Karpas-422 (cell line): ENCODE data around the gene PITPNC1. TPM values are rescaled to one million over a fixed set of nuclear protein-coding genes. Genes with fewer than 3 reads are reported as not detected.

Experiments
- DNase-seq: peaks from one replicate; pipeline ENCODE4 v3.0.0-alpha.2; 2015
- H2AFZ ChIP-seq: fragments of 200-600 bp; sonication (generic); 2 replicates; pipeline ENCODE4 v1.6.1; 2014; ENCODE audit warnings: antibody characterized with exemption, low read length, mixed read lengths
- H3K27ac ChIP-seq: fragments of 200-600 bp; sonication (generic); 2 replicates; pipeline ENCODE4 v1.5.1; 2014; ENCODE audit warnings: mild to moderate bottlenecking, low read length, moderate library complexity
- H3K27me3 ChIP-seq: fragments of 200-600 bp; sonication (generic); 2 replicates; pipeline ENCODE4 v1.6.1; 2014; ENCODE audit warnings: low read length, mixed read lengths
- H3K36me3 ChIP-seq: fragments of 200-600 bp; sonication (generic); 2 replicates; pipeline ENCODE4 v1.6.1; 2014; ENCODE audit warnings: low read length, mixed read lengths; ENCODE audit not compliant: insufficient read depth
- H3K4me1 ChIP-seq: fragments of 200-600 bp; sonication (generic); 2 replicates; pipeline ENCODE4 v1.6.1; 2014; ENCODE audit warnings: mild to moderate bottlenecking, low read length, mixed read lengths
- H3K4me2 ChIP-seq: fragments of 200-600 bp; sonication (generic); 2 replicates; pipeline ENCODE4 v1.6.1; 2014; ENCODE audit warnings: low read length, low read depth, mild to moderate bottlenecking; ENCODE audit not compliant: poor library complexity, severe bottlenecking
- H3K4me3 ChIP-seq: fragments of 200-600 bp; sonication (generic); 2 replicates; pipeline ENCODE4 v1.5.1; 2014; ENCODE audit warnings: mild to moderate bottlenecking, antibody characterized with exemption, low read length, mixed read lengths
- H3K79me2 ChIP-seq: fragments of 200-600 bp; sonication (generic); 2 replicates; pipeline ENCODE4 v1.6.1; 2014; ENCODE audit warnings: mild to moderate bottlenecking, low read length, mixed read lengths
- H3K9ac ChIP-seq: fragments of 200-600 bp; sonication (generic); 2 replicates; pipeline ENCODE4 v1.6.0; 2014; ENCODE audit warnings: low read length
- H3K9me2 ChIP-seq: fragments of 200-600 bp; sonication (generic), shearing (Covaris generic); replicated peaks from 2 replicates; pipeline ENCODE4 v1.6.0; 2014; ENCODE audit warnings: mild to moderate bottlenecking, low read length, moderate library complexity; ENCODE audit not compliant: insufficient read depth
- H3K9me3 ChIP-seq: fragments of 300-700, 200-600 bp; sonication (generic); 2 replicates; pipeline ENCODE4 v1.6.1; 2014; ENCODE audit warnings: low read length, mixed read lengths
- H4K20me1 ChIP-seq: fragments of 200-600 bp; sonication (generic); 2 replicates; pipeline ENCODE4 v1.6.1; 2014; ENCODE audit warnings: mild to moderate bottlenecking, antibody characterized with exemption, low read length, low read depth; ENCODE audit not compliant: insufficient read depth
- total RNA-seq: library from RNA; depleted of rRNA; stranded (reverse); fragments of >200 nt; shearing (Covaris generic); gene quantifications from 2 replicates; pipeline ENCODE4 v1.2.3, GENCODE V29; 2014; ENCODE audit warnings: low replicate concordance

The PITPNC1 gene
- total RNA-seq, 1 experiment from 2014 or later, result 3.8 TPM

- Histone ChIP-seq H3K4me1 (peaks cover 19% of the 10 kb centered on the region), H3K9me3 (peaks cover 7% of the 10 kb centered on the region), H3K36me3 (no peaks in the 10 kb centered on the region), H3K4me2 (no peak overlapping the region), H3K9me2 (no peaks in the 10 kb centered on the region), H4K20me1 (no peaks in the 10 kb centered on the region), H3K79me2 (no peaks in the 10 kb centered on the region), H3K4me3 (no peak overlapping the region), H2AFZ (no peak overlapping the region), H3K9ac (no peak overlapping the region), H3K27ac (no peak overlapping the region), H3K27me3 (no peaks in the 10 kb centered on the region)
- DNase-seq, result no peak
Observed at GRCh38 chr17:67518876-67519275, 141.8 kb downstream of the PITPNC1 start.

- H3K9ac ChIP-seq, result no peak overlapping the region
- H3K79me2 ChIP-seq, result no peaks in the 10 kb centered on the region
- H3K27ac ChIP-seq, result no peak overlapping the region
- no peaks in the 10 kb centered on the region for H3K9me2 ChIP-seq
- peaks cover 12% of the 10 kb centered on the region for H3K4me1 ChIP-seq
- no peaks in the 10 kb centered on the region for H3K27me3 ChIP-seq
- H2AFZ ChIP-seq, result no peak overlapping the region
- H4K20me1 ChIP-seq, result no peaks in the 10 kb centered on the region
- H3K36me3 ChIP-seq, result no peaks in the 10 kb centered on the region
- H3K4me2 ChIP-seq, result no peak overlapping the region
- no peak for DNase-seq
- H3K9me3 ChIP-seq, result peaks cover 7% of the 10 kb centered on the region
- no peak overlapping the region for H3K4me3 ChIP-seq
Observed at GRCh38 chr17:67519801-67520251, 142.7 kb downstream of the PITPNC1 start.

- H3K79me2 ChIP-seq, result no peaks in the 10 kb centered on the region
- H3K27ac ChIP-seq, result no peak overlapping the region
- H3K9me3 ChIP-seq, result peaks cover 7% of the 10 kb centered on the region
- H3K9me2 ChIP-seq, result no peaks in the 10 kb centered on the region
- H2AFZ ChIP-seq, result no peak overlapping the region
- H3K4me1 ChIP-seq, result peaks cover 7% of the 10 kb centered on the region
- H3K4me3 ChIP-seq, result no peak overlapping the region
- no peaks in the 10 kb centered on the region for H3K36me3 ChIP-seq
- H3K9ac ChIP-seq, result no peak overlapping the region
- DNase-seq, result no peak
- H3K27me3 ChIP-seq, result no peaks in the 10 kb centered on the region
- no peak overlapping the region for H3K4me2 ChIP-seq
- no peaks in the 10 kb centered on the region for H4K20me1 ChIP-seq
Observed at GRCh38 chr17:67520252-67520906, 143.3 kb downstream of the PITPNC1 start.

DNA sequence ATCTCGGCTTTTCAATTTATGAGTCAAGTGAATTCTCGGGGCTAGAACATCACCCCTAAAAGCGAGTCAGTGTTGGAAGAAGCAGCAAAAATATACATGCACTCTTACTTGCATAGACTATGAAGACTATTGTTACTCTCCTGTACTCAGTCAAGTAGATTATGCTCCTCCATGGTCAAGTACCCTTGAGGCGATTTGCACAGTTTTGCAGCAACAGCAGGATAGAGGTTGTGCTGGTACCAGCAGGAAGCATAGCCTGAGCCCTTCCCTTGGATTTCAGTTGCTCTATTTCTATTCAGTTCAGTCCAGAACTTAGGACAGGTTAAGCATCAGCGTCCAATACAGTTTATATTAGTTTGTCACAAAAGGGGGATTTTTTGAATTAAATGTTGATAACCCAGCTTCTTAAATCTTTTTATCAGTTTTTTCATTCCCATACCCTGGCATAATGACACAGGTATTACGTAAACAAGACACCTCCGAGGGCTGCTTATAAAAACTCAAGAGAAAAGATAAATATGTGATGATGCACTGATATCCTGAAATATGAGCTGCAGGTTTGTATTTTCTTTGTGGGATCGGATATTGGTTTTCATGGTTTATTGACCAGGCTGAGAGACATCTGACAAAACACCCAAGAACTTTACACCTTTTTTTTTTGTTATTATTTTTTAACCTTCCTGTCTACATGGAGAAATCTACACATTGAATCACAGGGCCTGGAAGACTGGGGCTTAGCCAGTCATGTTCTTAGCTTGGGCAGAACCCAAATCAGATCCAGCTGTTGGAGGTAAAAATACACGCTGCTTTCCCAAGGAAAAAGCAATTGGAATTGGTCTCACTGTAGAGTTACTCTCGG lies 144.1 kb downstream of the PITPNC1 start:
- Histone ChIP-seq H3K27ac (no peak overlapping the region), H3K4me3 (no peak overlapping the region), H3K36me3 (no peaks in the 10 kb centered on the region), H3K4me1 (no peaks in the 10 kb centered on the region), H3K4me2 (no peak overlapping the region), H3K9me3 (peaks cover 7% of the 10 kb centered on the region), H2AFZ (no peak overlapping the region), H3K9ac (no peak overlapping the region), H3K9me2 (no peaks in the 10 kb centered on the region), H4K20me1 (no peaks in the 10 kb centered on the region), H3K79me2 (no peaks in the 10 kb centered on the region), H3K27me3 (no peaks in the 10 kb centered on the region)
- DNase-seq, result no peak

DNA sequence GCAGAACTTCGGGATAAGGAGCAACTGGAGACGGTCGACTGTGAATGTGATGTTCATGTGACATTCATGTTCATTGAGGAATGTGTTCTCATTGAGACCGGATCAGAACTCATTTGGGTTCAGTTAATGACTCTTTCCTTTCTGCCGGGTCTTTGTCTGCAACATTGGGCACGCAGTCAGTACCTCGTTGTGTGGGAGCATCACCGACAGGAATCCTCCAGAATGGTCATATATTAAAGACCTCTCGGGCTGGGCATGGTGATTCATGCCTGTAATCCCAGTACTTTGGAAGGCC lies 144.6 kb downstream of the PITPNC1 start:
- Histone ChIP-seq H3K4me3 (no peak overlapping the region), H4K20me1 (no peaks in the 10 kb centered on the region), H3K9ac (no peak overlapping the region), H3K36me3 (no peaks in the 10 kb centered on the region), H3K9me3 (peaks cover 7% of the 10 kb centered on the region), H3K27ac (no peak overlapping the region), H3K4me2 (no peak overlapping the region), H3K27me3 (no peaks in the 10 kb centered on the region), H3K9me2 (no peaks in the 10 kb centered on the region), H3K79me2 (no peaks in the 10 kb centered on the region), H3K4me1 (no peaks in the 10 kb centered on the region), H2AFZ (no peak overlapping the region)
- DNase-seq, result no peak

DNA sequence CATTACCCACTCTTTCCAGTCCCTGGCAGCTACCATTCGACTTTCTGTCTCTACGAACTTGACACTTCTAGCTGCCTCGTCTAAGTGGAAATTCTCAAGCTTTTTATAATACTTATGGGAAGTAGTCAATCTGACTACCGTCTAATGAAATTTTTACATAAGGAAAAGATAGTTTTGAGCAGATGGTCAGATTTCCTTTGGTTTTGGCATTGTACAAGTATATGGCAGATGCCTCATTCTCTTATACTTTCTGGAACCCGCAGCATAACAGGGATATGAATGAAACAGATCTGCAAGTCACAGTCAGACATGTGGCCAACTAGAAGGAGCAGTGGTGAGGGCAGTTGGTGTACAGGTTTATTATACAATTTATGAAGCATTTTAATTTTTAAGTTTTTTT lies 146.0 kb downstream of the PITPNC1 start:
- Histone ChIP-seq H3K27me3 (no peaks in the 10 kb centered on the region), H3K9ac (no peak overlapping the region), H3K9me2 (no peaks in the 10 kb centered on the region), H4K20me1 (no peaks in the 10 kb centered on the region), H3K4me1 (no peaks in the 10 kb centered on the region), H3K4me2 (no peak overlapping the region), H3K9me3 (no peaks in the 10 kb centered on the region), H3K4me3 (no peak overlapping the region), H2AFZ (no peak overlapping the region), H3K79me2 (no peaks in the 10 kb centered on the region), H3K27ac (no peak overlapping the region), H3K36me3 (no peaks in the 10 kb centered on the region)
- DNase-seq, result no peak

- H3K4me3 ChIP-seq, result no peak overlapping the region
- H3K9me3 ChIP-seq, result no peaks in the 10 kb centered on the region
- no peaks in the 10 kb centered on the region for H3K27me3 ChIP-seq
- H3K4me1 ChIP-seq, result no peaks in the 10 kb centered on the region
- H3K36me3 ChIP-seq, result no peaks in the 10 kb centered on the region
- H3K79me2 ChIP-seq, result no peaks in the 10 kb centered on the region
- no peak overlapping the region for H3K9ac ChIP-seq
- no peak overlapping the region for H2AFZ ChIP-seq
- no peak for DNase-seq
- H3K9me2 ChIP-seq, result no peaks in the 10 kb centered on the region
- no peak overlapping the region for H3K4me2 ChIP-seq
- no peaks in the 10 kb centered on the region for H4K20me1 ChIP-seq
- no peak overlapping the region for H3K27ac ChIP-seq
Observed at GRCh38 chr17:67525239-67526135, 148.4 kb downstream of the PITPNC1 start.

DNA sequence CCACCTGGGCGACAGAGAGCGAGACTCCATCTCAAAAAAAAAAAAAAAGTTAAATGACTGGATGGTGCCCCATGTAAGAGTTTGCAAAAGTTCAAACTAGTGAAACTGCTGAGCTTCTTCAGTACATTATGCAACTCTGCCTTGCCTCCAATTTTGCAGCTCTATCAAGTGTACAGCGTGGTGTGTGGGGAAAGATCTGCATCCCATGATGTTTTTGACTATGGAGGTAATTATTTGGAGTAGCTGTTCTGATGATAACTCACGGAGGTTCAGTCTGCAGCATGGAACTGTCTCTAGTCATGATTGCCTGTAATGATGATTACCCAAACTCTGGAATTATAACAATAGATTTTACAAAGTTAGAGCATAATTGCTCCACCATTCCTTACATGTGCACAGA lies 149.6 kb downstream of the PITPNC1 start:
- H3K4me1 ChIP-seq, result peaks cover 4% of the 10 kb centered on the region; the same call in 1 of the 2 replicates
- H3K9me3 ChIP-seq, result no peaks in the 10 kb centered on the region
- H2AFZ ChIP-seq, result no peak overlapping the region
- no peak for DNase-seq
- no peaks in the 10 kb centered on the region for H3K79me2 ChIP-seq
- H3K27me3 ChIP-seq, result no peaks in the 10 kb centered on the region
- H3K36me3 ChIP-seq, result no peaks in the 10 kb centered on the region
- no peak overlapping the region for H3K4me2 ChIP-seq
- H3K4me3 ChIP-seq, result no peak overlapping the region
- no peaks in the 10 kb centered on the region for H3K9me2 ChIP-seq
- no peaks in the 10 kb centered on the region for H4K20me1 ChIP-seq
- no peak overlapping the region for H3K9ac ChIP-seq
- no peak overlapping the region for H3K27ac ChIP-seq
